Stimulated activated CD4-positive, alpha-beta T cell treated with anti-CD3 and anti-CD28 coated beads, Interleukin-2, amount 100 ng/mL, for 48 hours (primary cell): Measurements from ENCODE around the gene KIAA0930.

Source experiments
- DNase-seq, 2 donors: peaks; one replicate each; pipeline ENCODE4 v3.0.0-alpha.2; 2020

The KIAA0930 gene

DNA sequence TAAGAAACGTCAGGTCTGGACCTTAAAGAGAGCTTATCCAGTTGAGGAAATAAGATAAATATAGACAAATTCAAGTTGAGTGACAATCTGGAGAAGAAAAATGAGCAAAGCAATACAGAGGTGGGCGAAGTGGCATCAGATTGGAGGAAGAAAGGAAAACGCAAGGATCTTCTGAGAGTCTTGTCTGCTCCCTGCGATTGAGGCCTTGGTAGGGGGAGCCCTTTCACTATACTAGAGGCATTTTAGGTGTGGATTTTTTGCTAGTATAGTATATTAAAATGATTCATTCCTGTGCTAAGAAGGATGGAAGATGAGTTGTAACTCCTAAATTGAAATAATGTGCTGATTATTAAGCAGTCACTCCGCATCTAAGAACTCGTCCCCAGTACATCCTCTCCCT, 68.9 kb downstream of the KIAA0930 start:
- no peak for DNase-seq

DNA sequence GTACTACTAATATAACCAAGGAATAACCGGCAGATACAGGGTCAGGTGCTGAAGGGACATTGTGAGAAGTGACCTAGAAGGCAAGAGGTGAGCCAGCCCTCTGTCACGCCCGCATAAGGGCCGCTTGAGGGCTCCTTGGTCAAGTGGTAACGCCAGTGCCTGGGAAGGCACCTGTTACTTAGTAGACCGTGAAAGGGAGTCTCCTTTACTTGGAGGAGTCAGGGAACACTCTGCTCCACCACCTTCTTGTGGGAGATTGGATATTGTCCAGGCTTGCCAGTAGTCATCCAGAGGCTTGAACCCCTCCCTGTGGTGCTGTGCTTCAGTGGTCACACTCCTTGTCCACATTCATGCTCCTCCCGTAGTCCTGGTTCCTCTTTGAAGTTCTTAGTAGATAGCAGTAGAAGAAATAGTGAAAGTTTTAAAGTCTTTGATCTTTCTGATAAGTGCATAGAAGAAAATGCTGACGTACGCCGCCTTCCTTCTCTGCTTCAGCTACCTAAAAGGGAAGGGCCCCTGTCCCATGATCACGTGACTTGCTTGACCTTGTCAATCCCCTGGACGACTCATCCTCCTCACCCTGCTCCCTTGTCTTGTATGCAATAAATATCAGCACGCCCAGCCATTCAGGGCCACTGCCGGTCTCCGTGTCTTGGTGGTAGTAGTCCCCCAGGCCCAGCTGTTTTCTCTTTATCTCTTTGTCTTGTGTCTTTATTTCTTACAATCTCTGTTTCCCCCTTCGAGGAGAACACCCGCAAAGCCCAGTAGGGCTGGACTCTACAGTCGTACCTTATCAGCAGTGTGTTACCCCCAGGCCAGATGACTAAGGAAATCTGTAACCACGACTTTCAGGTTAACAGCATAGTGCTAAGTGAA, 70.9 kb downstream of the KIAA0930 start:
- DNase-seq = peak in 1 of 2 donors; percentile 14

DNA sequence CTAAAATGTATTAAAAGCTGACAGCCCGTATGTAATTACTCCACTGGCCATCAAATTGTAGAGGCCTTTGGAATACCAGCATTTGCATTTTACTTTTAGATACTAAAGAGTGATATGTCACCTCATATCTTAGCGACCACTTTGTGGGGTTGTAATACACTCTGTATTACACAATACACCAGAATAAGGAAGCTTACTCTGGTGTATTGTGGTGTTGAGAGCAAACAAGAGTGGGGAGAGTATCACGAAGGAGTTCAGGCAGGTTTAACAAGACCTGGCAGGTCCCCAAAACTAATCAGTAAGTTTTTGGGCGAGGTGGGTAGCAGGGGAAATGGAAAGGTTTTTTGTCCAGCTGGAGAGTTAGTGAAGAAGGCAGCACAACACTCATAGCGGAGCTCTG, 73.8 kb downstream of the KIAA0930 start:
- DNase-seq = no peak

DNA sequence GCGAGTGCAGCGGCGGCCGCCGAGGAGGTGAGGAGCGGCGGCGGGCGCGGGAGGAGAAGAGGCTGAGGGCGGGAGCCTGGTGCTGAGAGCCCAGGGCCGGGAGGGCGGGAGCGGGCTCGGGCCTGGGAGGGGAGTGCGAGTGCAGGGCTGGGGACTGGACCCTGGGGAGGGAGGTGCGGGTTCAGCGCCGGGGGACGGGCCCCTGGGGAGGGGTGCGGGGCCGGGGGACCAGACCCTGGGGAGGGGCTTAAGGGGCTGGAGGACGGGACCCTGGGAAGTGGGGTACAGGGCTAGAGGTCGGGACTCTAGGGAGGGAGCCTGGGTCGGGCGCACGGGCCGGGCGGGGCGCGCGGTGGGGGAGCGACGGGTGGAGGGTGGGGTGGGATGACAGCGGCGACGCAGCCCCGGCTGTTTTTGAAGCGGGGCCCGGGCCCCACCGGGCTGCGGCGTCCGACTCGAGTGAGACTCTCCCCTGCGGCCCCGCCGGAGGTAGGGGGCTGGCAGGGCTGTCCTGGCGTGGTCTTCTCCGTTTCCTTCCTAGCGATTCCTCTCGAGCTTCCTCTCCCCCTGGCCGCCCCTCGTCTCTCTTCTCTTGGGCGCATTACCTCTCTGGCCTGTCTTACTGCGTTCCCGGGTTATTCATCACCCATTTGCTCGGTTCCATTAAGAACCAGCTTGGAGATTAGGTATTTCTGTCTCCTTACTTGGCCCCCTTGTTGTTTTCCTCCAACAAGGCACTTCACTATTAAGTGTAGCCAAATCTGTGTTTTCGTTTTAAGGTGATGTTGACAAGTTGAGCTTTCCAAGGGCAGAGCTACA, 76.2 kb downstream of the KIAA0930 start:
- DNase-seq = peak in 1 of 2 donors; percentile 18

DNA sequence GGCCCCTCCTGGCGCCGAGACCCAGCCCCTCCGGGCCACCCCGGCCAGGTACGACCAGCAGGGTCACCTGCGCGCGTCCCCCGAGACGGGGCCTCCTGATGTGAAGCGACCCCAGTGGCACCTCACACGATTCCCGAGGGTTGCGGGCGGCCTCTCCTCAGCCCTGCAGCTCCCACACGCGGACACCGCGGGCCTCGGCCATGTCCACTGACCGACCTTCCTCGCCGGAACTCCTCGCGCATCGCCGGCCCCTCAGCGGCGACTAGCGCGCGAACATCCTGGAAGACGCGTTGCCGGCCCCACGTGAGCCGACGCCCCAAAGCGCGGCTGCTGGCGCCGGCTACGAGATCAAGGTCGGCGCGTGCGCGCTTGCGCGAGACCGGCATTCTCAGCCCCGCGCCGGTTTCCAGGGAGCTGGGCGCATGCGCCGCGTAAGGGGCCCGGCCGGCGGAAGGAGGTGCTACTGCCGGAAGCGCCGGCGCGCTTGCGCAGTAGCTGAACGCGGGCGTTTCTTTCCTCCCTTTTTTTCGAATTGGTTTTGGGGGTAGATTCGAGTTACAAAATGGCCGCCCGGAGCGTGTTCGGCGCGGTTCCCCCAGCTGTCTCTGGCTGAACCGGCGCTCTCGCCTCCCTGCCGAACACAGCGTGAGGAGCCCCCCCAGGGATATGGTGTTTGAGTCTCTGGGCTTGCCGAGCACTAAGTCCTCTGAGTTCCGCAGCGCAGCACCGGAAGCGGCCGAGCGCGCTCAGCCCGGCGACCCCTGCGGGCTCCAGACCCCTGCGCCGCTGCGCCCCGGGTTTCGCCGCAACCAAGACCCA, 77.0 kb downstream of the KIAA0930 start, which contains the start of gene NUP50:
TSS of gene NUP50 (plus strand) at position 475 of the 819 bp plus-strand sequence. CDS start 4,253 bp downstream, outside the sequence.
- DNase-seq = peak; percentile 93 to 94

DNA sequence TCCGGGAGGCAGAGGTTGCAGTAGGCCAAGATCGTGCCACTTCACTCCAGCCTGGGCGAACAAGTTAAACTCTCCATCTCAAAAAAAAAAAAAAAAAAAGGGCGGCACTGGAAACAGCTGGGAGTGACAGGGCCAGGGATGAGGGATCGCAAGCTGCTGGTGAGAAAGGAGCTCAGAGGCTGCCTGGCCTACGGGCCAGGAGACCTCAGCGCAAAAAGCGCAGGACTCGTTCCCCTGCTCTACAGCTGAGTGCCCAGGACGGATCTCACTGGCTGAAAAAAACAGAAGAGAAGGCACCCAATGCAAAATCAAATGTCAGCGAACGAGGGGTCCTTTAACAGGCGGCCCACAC, 77.6 kb downstream of the KIAA0930 start:
- DNase-seq = no peak

DNA sequence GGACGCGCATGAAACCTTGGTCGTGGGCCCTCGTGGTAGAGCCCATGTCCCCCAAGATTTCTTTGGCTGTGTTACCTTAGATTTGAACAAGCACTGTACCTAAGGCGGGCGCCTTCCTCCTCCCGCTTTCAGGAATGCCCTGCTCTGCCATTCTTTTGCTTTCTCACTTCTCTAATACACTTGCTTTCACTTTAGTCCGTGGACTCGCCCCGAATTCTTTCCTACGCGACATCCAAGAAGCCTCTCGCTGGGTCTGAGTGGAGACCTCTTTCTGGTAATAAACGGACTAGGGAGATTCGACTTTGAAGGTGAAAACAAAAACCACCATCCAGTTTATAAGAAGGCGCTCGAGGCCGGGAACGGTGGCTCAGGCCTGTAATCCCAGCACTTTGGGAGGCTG, 78.2 kb downstream of the KIAA0930 start:
- no peak for DNase-seq

- DNase-seq = no peak
Measured at GRCh38 chr22:45159652-45160462, 80.8 kb downstream of the KIAA0930 start.

GRCh38 chr22:45157907-45158306, 82.8 kb downstream of the KIAA0930 start:
- no peak for DNase-seq

DNA sequence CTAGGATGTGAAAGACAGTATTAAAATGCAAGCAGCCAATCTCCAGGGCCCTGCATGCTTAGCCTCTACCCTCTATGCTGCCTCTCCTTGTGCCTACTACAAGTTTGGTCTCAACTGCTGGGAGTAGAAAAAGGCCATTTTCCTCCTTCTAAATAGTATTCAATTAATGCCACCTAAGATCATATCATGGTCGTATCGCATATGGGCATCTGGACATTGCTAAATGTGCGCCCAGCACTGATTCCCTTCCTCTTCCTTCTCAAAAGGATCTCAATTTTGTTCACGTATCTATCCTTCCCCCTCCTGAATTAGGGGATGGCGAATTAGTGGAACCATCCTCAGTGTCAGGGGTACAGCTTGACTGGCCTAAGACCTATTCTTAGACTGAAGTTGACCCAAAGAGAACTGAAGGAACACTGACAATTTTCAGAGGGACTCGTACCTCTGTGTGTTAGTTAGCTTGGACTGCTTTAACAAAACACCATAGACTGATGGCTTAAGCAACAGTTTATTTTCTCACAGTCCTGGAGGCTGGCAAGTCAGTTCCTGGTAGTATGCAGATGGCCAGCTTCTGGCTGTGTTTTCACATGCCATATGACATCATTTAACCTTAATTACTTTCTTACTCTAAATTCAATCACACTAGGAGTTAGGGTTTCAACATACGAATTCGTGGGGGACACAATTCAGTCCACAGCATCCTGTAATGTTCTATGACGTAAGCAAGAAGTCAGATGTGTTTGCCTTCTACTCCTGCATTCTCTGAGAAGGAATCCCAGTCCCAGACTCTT, 85.4 kb downstream of the KIAA0930 start:
- no peak for DNase-seq

- no peak for DNase-seq
Measured at GRCh38 chr22:45154383-45154782, 86.3 kb downstream of the KIAA0930 start.

DNA sequence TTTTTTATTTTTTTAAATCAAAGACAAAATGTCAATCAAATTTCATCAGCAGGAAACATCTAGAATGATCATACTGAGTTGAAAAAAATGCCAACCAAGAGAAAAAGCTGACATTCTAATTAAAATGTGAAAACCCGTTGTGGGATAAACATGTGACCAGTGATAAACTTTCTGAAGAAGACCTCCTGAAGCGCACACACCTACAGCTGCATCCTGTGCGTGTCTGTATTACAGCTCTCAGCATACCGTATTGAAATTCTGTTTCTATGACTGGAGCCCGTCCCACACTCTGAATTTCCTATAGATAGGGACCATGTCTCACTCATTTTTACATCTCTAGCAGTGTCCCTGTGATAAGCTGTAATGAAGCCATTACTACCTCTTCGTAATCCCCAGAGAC, 89.2 kb downstream of the KIAA0930 start:
- DNase-seq = no peak

DNA sequence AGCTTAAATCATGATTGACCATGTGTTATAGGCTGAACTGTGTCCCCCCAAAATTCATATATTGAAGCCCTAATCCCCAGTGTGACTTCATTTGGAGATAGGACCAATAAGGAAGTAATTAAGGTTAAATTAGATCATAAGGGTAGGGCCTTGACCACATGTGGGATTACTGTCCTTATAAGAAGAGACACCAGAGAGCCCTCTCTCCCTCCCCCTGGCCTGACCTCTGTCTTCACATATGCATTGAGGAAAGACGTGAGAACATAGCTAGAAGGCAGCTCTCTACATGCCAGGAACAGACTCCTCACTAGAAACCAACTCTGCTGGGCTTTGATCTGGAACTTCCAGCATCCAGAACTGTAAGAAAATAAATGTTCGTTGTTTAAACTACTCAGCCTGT, 90.6 kb downstream of the KIAA0930 start:
- DNase-seq = no peak

DNA sequence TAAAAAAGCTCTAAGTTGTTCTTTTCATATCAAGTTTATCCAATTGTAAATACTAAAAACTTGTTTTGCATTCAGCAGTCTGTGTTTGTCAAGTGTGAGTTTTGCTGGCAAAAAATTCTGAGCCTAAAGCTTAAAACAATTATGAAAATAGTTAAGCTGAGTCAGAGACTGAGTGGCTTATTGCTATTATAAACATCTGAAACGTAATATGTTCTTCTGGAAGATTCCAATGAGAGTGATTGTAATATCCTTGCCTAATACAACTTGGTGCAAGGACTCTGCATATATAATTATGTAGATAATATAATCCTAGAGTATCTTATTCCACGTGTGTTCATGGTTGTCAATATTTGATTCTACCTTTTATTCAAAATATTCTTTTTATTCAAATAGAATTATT, 91.0 kb downstream of the KIAA0930 start:
- DNase-seq = no peak

DNA sequence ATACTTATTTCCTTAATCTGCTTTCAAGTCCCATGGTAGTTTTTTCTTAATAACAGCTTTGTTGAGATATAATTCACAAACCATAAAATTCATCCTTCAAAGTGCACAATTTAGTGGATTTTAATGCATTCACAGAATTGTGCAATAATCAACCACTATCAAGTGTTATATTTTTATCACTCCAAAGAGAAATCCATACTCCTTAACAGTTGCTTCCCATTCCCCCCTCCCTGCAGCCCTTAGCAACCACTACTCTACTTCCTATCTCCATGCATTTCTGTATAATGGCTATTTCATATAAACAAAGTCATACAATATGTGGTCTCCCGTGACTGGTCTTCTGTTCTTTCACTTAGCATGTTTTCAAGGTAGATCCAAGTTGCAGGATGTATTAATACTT, 95.8 kb downstream of the KIAA0930 start:
- no peak for DNase-seq

GRCh38 chr22:45142376-45142775, 98.3 kb downstream of the KIAA0930 start:
- DNase-seq = no peak
